Stimulated activated naive CD4-positive, alpha-beta T cell (primary cell): ENCODE measurements around the gene THOP1.
A peak's percentile ranks its signal among the peaks of the same experiment; 100 is the strongest.

Source experiments
- DNase-seq, 6 experiments: peaks; one replicate each; lab custom pipeline; 2025; lab: John Stamatoyannopoulos, UW

The THOP1 gene

GRCh38 chr19:2785244-2785997 is at the start of gene THOP1:
THOP1 (plus strand) TSS chr19:2785503; CDS start chr19:2785663, 160 bp downstream.
- DNase-seq, result peak; percentile 91 to 99 (median 97)

- DNase-seq, result no peak
Measured at GRCh38 chr19:2736550-2737190, 48.6 kb upstream of the THOP1 start.

GRCh38 chr19:2739602-2740313 is 45.5 kb upstream of the THOP1 start, which contains the start of gene SLC39A3:
SLC39A3 (minus strand) TSS chr19:2740017; CDS start chr19:2737257, 2,760 bp downstream.
- peak; percentile 93 to 98 (median 97) for DNase-seq

- DNase-seq, result no peak
Measured at GRCh38 chr19:2740314-2740656, 45.0 kb upstream of the THOP1 start.

- DNase-seq, result no peak
Measured at GRCh38 chr19:2743099-2743498, 42.2 kb upstream of the THOP1 start.

GRCh38 chr19:2744113-2744512 is 41.2 kb upstream of the THOP1 start:
- DNase-seq, result no peak

- DNase-seq, result no peak
Measured at GRCh38 chr19:2747349-2747748, 38.0 kb upstream of the THOP1 start.

GRCh38 chr19:2750808-2751437 is 34.4 kb upstream of the THOP1 start:
- no peak for DNase-seq

GRCh38 chr19:2751438-2751830 is 33.9 kb upstream of the THOP1 start:
- DNase-seq, result no peak

- DNase-seq, result no peak
Measured at GRCh38 chr19:2754659-2755447, 30.4 kb upstream of the THOP1 start.

GRCh38 chr19:2755448-2755705 is 29.9 kb upstream of the THOP1 start:
- DNase-seq, result no peak

- DNase-seq, result no peak
Measured at GRCh38 chr19:2755811-2756210, 29.5 kb upstream of the THOP1 start.

GRCh38 chr19:2756477-2756876 is 28.8 kb upstream of the THOP1 start:
- DNase-seq, result no peak

- DNase-seq, result no peak
Measured at GRCh38 chr19:2756921-2757881, 28.1 kb upstream of the THOP1 start.

- DNase-seq, result no peak
Measured at GRCh38 chr19:2758601-2759313, 26.5 kb upstream of the THOP1 start.

- no peak for DNase-seq
Measured at GRCh38 chr19:2759362-2759761, 25.9 kb upstream of the THOP1 start.

GRCh38 chr19:2759965-2760364 is 25.3 kb upstream of the THOP1 start:
- DNase-seq, result no peak

GRCh38 chr19:2761309-2761677 is 24.0 kb upstream of the THOP1 start:
- no peak for DNase-seq

GRCh38 chr19:2761876-2762782 is 23.2 kb upstream of the THOP1 start:
- no peak for DNase-seq
